Right cardiac atrium (tissue), 5 donors: ENCODE results near the gene SLX9. TPM values are rescaled to one million over a fixed set of nuclear protein-coding genes. Genes with fewer than 3 reads are reported as not detected.

Experiments
- ATAC-seq, 2 donors: fragments of 200-7000 bp; cut with Tn5 transposase; one replicate each; pipeline versions ENCODE4 v1.8.0 to v1.9.1; 2020; ENCODE audit warnings: moderate library complexity in 2 of 2, mild to moderate bottlenecking in 1 of 2
- DNase-seq, 3 donors: peaks; one replicate each; pipeline ENCODE4 v3.0.0-alpha.2; 2020
- H3K27ac ChIP-seq: one replicate; pipeline ENCODE4 v1.5.1; 2013; ENCODE audit warnings: mild to moderate bottlenecking, low read length, control low read depth, moderate library complexity
- H3K27me3 ChIP-seq: one replicate; pipeline ENCODE4 v1.6.1; 2013; ENCODE audit not compliant: control insufficient read depth, insufficient read depth
- H3K4me1 ChIP-seq: one replicate; pipeline ENCODE4 v1.6.1; 2013; ENCODE audit warnings: low read length; ENCODE audit not compliant: control insufficient read depth, insufficient read depth
- H3K4me3 ChIP-seq: one replicate; pipeline ENCODE4 v1.5.1; 2013; ENCODE audit warnings: low read length, control low read depth
- H3K9me3 ChIP-seq: one replicate; pipeline ENCODE4 v1.6.1; 2013; ENCODE audit warnings: low read length; ENCODE audit not compliant: control insufficient read depth
- WGBS: extraction: QIAGEN DNeasy Blood & Tissue Kit; methylation state at CpG from one replicate; pipeline ENCODE4 v1.1.7; 2013; 5-methylcytosine and 5-hydroxymethylcytosine counted together
- intact Hi-C, 4 donors: fragments of 100-400 bp; cut with DNase I; formaldehyde crosslinking; loops; one replicate each; pipeline versions ENCODE4 v1.11.0 to v1.14.0; 2022 to 2023
- polyA plus RNA-seq: library from polyadenylated mRNA; stranded (reverse); fragments of 200-250 nt; gene quantifications from one replicate; pipeline ENCODE4 v1.2.3, GENCODE V29; 2013
- total RNA-seq, 4 donors: library from RNA; stranded (reverse); fragmentation: NEBNext Ultra II Directional; extraction: Animal tissue kit (Norgen Biotek cat#: 25700); gene quantifications; one replicate each; pipeline ENCODE4 v1.2.1, GENCODE V29; 2021
- donor health status: healthy with polysubstance abuse.
- donor health status: DM: no; HTN: yes; CAD: no.
- donor health status: DM: no; HTN: no; CAD: no.
- donor health status: DM: no; HTN: yes; CAD: no; lungs with severe emphysema.
- donor health status: DM: yes; HTN: yes; CAD: no.

Gene SLX9
- total and polyA plus RNA-seq, 5 donors = 19.2 to 26.5 (median 25.1) TPM

DNA sequence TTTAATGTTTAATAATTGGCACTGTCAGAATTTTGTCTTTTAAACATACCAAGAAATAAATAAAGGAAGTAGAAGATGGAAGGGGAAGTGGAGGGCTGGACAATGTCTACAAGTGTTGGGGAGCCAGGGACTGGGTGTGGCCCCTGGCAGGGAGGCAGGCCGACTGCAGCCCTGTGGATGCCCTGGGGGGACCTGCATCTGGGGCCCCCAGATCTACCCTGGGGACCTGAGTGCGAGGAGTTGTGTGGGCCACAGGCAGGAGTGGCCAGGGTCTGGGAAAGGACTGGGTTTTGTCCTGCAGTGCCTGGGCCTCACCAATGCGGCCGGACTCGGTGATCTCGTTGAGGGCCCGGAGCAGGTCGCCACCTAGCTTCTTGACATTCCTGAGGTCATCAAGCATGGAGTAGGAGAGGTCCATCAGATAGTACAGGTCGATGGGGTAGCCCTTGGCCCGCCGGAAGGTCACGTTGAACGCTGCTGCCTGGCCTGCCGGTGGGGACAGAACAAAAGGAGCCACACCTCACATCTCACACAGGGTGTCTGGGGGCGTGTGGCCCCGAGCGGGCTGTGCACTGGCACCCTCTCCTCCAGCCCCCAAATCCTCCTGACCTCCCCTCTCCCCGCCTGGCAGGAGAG lies 36.7 kb upstream of the SLX9 start:
- no peaks in the 10 kb centered on the region for H3K9me3 ChIP-seq
- ATAC-seq (no peak), DNase-seq (peak; percentile 15 to 64 (median 56))
- H3K27ac ChIP-seq = no peak overlapping the region
- no peaks in the 10 kb centered on the region for H3K27me3 ChIP-seq
- 78% methylated on average over 18 of the region's 18 CpGs for WGBS
- no peaks in the 10 kb centered on the region for H3K4me1 ChIP-seq
- intact Hi-C loops = no loop called here
- H3K4me3 ChIP-seq = no peak overlapping the region

DNA sequence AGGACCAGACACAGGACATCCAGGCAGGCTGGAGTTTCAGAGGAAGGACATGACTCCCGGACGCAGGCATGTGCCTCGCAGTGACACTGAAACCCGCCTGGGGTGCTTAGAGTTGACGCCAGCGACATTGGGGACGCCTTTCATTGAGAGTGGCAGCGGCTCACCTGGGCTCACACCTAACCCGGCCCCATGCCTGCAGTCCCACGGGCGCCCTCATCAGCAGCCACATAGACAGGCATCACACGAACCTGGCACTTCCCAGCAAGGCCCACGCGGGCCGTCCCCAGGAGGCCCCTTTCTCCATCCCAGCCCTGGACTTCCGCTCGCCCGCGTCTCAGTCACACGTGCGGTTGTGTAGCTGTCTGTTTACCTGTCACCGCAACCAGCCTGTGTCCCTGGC lies 36.1 kb upstream of the SLX9 start:
- WGBS = 82% methylated on average over 22 of the region's 22 CpGs
- Histone ChIP-seq H3K27ac (no peak overlapping the region), H3K4me1 (no peaks in the 10 kb centered on the region), H3K27me3 (no peaks in the 10 kb centered on the region), H3K4me3 (no peak overlapping the region), H3K9me3 (no peaks in the 10 kb centered on the region)
- ATAC-seq (no peak), DNase-seq (peak in 2 of 3 donors; percentile 34 to 36)
- intact Hi-C loops = no loop called here

DNA sequence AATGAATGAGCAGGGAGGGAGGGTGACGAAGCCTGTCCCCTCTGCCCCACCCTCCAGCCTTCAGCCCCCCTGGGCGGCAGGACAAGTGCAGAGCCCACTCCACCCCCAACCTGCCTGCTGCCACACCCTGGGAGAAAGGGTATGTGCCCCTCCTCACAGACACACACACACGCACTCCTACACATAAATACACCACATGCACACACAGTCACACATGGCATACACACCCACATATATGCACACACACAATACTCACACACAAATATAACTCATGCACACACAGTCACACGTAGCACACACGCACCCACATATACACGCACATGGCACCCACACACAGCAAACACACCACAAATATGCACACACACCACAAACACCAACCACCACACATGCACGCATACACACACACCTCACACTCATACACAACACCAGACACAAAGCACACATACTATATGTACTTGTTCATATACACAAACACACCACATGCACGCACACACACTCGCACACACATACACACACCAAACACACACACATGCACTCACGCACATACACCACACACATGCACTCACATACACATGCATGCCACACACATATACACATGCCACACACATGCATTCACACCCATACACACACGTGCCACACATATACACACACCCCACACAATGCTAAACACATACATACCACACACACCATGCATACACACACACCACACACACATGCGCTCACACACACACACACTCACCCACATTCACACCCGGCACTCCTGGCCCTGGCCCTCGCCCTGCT lies 35.5 kb upstream of the SLX9 start:
- ATAC-seq = no peak
- Histone ChIP-seq H3K27ac (no peak overlapping the region), H3K27me3 (no peaks in the 10 kb centered on the region), H3K9me3 (no peaks in the 10 kb centered on the region), H3K4me3 (no peak overlapping the region), H3K4me1 (no peaks in the 10 kb centered on the region)
- intact Hi-C loops = no loop called here
- DNase-seq = no peak
- WGBS = 92% methylated on average over 14 of the region's 14 CpGs

- intact Hi-C loops = no loop called here
- no peak overlapping the region for H3K27ac ChIP-seq
- no peaks in the 10 kb centered on the region for H3K4me1 ChIP-seq
- 86% methylated on average over 22 of the region's 22 CpGs for WGBS
- peak; percentile 7 to 42 (median 38) for DNase-seq
- H3K27me3 ChIP-seq = no peaks in the 10 kb centered on the region
- ATAC-seq = no peak
- no peak overlapping the region for H3K4me3 ChIP-seq
- no peaks in the 10 kb centered on the region for H3K9me3 ChIP-seq
Measured at GRCh38 chr21:44905016-44905727, 34.7 kb upstream of the SLX9 start.

- no peaks in the 10 kb centered on the region for H3K4me1 ChIP-seq
- ATAC-seq (no peak), DNase-seq (peak in 2 of 3 donors; percentile 40 to 65)
- WGBS = 74% methylated on average over 7 of the region's 7 CpGs
- H3K27me3 ChIP-seq = no peaks in the 10 kb centered on the region
- intact Hi-C loops = no loop called here
- no peaks in the 10 kb centered on the region for H3K9me3 ChIP-seq
- no peak overlapping the region for H3K27ac ChIP-seq
- no peak overlapping the region for H3K4me3 ChIP-seq
Measured at GRCh38 chr21:44905728-44906090, 34.1 kb upstream of the SLX9 start.

GRCh38 chr21:44907225-44907965 lies 32.4 kb upstream of the SLX9 start:
- H3K27ac ChIP-seq = no peak overlapping the region
- intact Hi-C loops = no loop called here

GRCh38 chr21:44907966-44908895 lies 31.6 kb upstream of the SLX9 start:
- no peaks in the 10 kb centered on the region for H3K4me1 ChIP-seq
- ATAC-seq (peak in 1 of 2 donors; percentile 24), DNase-seq (peak in 2 of 3 donors; percentile 67 to 77)
- H3K27ac ChIP-seq = no peak overlapping the region
- 46% methylated on average over 25 of the region's 25 CpGs for WGBS
- H3K4me3 ChIP-seq = no peak overlapping the region
- H3K9me3 ChIP-seq = no peaks in the 10 kb centered on the region
- no peaks in the 10 kb centered on the region for H3K27me3 ChIP-seq
- intact Hi-C loops = no loop called here

More at GRCh38 chr21:44907225-44907965, 32.4 kb upstream of the SLX9 start:
- no peaks in the 10 kb centered on the region for H3K9me3 ChIP-seq
- H3K4me1 ChIP-seq = no peaks in the 10 kb centered on the region
- no peak overlapping the region for H3K4me3 ChIP-seq
- no peak for ATAC-seq
- H3K27me3 ChIP-seq = no peaks in the 10 kb centered on the region
- peak in 2 of 3 donors; percentile 41 to 50 for DNase-seq
- WGBS = 62% methylated on average over 16 of the region's 16 CpGs

DNA sequence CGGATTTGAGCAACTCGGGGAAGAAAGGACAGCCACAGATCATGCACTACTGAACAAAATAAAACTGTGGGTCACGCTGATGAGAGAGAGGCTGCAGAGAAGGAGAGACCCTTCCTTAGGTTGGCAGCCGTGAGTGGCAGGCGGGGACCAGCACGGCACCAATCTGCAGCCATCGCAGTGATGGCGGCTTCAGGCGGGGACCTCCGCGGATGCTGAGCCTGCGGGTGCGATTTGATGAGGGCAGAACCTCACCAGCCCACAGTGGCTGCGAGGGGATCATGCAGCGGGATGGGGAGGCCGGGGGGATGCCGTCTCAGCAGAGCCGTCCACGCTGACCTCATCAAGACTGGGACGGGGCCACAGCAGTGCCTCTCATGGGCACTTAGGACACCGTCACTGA lies 30.9 kb upstream of the SLX9 start:
- intact Hi-C loops = no loop called here
- DNase-seq = peak in 2 of 3 donors; percentile 42 to 45
- no peaks in the 10 kb centered on the region for H3K4me1 ChIP-seq
- no peaks in the 10 kb centered on the region for H3K9me3 ChIP-seq
- WGBS = 87% methylated on average over 21 of the region's 21 CpGs
- H3K27ac ChIP-seq = no peak overlapping the region
- no peak overlapping the region for H3K4me3 ChIP-seq
- no peak for ATAC-seq
- H3K27me3 ChIP-seq = no peaks in the 10 kb centered on the region

DNA sequence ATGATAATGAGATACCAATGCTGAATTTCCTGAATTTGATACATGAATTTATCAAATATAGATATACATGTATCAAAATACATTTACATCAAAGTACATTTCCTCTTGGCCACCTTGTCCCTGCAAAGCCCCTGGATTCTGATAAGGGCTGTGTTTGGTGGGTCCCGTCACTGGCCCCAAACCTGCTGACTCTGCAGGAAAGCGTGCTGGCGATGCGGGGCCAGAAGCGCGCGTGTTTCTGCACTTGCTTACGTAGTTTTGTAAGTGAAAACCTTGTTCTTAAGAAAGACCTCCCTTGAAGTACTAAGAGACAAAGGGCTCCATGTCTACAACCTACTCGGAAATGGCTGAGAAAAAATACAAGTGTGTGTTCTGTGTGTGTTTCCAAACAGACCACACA lies 30.1 kb upstream of the SLX9 start:
- no peak overlapping the region for H3K4me3 ChIP-seq
- WGBS = 87% methylated on average over 9 of the region's 9 CpGs
- intact Hi-C loops = no loop called here
- no peaks in the 10 kb centered on the region for H3K9me3 ChIP-seq
- no peak for DNase-seq
- H3K27me3 ChIP-seq = no peaks in the 10 kb centered on the region
- ATAC-seq = no peak
- no peaks in the 10 kb centered on the region for H3K4me1 ChIP-seq
- no peak overlapping the region for H3K27ac ChIP-seq
